SJSA1 (cell line): Measurements from ENCODE around the gene TMEM106A. TPM values are rescaled to one million over a fixed set of nuclear protein-coding genes. Genes with fewer than 3 reads are reported as not detected.

Source experiments
- total RNA-seq: library from RNA; depleted of rRNA; stranded (reverse); fragments of >200 nt; shearing (Covaris generic); gene quantifications from 2 replicates; pipeline ENCODE4 v1.2.3, GENCODE V29; 2014; rRNA removed

Gene TMEM106A
- total RNA-seq, 1 experiment from 2014 or later: 6.2 TPM

Other genes with a start within 250 kb of the TMEM106A start
- 29.8 and 59.7 TPM in 2 replicates for gene AARSD1, start 247.4 kb upstream of the TMEM106A start, total RNA-seq
- 1.2 and 2.1 TPM in 2 replicates for gene PTGES3L, start 231.8 kb upstream of the TMEM106A start, total RNA-seq
- 5.7 and 17.0 TPM in 2 replicates for gene RUNDC1, start 231.3 kb upstream of the TMEM106A start, total RNA-seq
- gene RPL27, start 213.5 kb upstream of the TMEM106A start, total RNA-seq: 605 and 1,189 TPM in 2 replicates
- 16.4 and 17.7 TPM in 2 replicates for gene IFI35, start 205.1 kb upstream of the TMEM106A start, total RNA-seq
- 125 and 144 TPM in 2 replicates for gene VAT1, start 189.5 kb upstream of the TMEM106A start, total RNA-seq
- gene RND2, start 186.6 kb upstream of the TMEM106A start, total RNA-seq: 0.03 TPM in 1 of 2 replicates, not detected in the other
- gene BRCA1, start 86.5 kb upstream of the TMEM106A start, total RNA-seq: 44.4 and 47.1 TPM in 2 replicates
- gene NBR1, start 40.7 kb upstream of the TMEM106A start, total RNA-seq: 57.4 and 96.2 TPM in 2 replicates
- not detected in 2 replicates for gene CCDC200, start 16.7 kb downstream of the TMEM106A start, total RNA-seq
- gene RNU2-1, start 22.1 kb downstream of the TMEM106A start, total RNA-seq: not detected in 2 replicates
- 21.2 and 28.0 TPM in 2 replicates for gene ARL4D, start 187.1 kb downstream of the TMEM106A start, total RNA-seq